TTC549 (cell line): ENCODE measurements around the gene PXK.

Experiments
- FAIRE-seq: peaks from 2 replicates; lab custom pipeline; 2012; peaks lifted over from hg19 to GRCh38; lab: Jason Lieb, UNC

PXK gene

DNA sequence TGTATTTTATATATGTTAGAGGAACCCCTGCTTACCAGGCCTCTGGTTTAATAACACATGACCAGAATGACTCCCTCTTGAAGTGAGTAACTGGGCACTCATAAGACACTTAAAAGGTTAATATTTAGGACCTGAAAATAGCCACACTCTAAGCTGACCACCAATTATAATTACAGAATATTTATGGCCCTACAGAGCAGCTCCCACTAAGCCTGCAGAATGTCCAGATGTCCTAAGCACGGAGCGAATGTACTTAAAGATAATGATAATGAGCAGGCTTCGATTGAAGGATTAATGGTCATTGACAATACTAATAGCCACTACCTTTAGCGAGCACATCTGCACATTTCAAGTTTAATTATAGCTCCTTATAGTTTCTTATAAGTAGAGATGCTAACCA lies 136.4 kb downstream of the PXK start:
- FAIRE-seq = no peak

DNA sequence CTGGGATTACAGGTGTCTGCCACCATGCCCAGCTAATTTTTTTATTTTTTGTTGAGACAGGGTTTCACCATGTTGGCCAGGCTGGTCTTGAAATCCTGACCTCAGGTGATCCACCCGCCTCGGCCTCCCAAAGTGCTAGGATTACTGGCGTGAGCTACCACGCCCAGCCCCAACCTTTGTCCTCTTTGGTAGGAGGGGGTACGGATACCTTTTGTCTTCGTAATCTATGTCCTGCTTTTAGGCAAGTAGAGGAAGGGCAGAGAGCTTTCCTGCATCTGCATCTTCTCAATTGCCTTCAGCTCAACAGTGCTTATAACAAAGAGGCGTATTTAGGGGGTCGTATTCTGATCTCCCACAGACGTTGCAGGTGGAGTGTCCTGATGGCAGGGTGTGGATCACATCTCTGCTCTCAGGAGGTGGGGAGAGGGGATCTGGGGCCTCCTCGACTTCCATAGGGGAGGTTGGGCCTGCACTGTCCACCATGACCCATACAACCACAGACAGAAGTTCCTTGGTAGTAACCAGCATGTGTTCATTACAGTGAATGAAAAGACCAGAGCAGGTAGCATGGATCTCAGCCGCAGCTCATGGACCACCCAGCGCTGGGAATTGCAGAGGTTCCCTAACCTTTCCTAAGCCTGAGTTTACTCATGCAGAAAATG lies 137.8 kb downstream of the PXK start:
- FAIRE-seq = no peak

DNA sequence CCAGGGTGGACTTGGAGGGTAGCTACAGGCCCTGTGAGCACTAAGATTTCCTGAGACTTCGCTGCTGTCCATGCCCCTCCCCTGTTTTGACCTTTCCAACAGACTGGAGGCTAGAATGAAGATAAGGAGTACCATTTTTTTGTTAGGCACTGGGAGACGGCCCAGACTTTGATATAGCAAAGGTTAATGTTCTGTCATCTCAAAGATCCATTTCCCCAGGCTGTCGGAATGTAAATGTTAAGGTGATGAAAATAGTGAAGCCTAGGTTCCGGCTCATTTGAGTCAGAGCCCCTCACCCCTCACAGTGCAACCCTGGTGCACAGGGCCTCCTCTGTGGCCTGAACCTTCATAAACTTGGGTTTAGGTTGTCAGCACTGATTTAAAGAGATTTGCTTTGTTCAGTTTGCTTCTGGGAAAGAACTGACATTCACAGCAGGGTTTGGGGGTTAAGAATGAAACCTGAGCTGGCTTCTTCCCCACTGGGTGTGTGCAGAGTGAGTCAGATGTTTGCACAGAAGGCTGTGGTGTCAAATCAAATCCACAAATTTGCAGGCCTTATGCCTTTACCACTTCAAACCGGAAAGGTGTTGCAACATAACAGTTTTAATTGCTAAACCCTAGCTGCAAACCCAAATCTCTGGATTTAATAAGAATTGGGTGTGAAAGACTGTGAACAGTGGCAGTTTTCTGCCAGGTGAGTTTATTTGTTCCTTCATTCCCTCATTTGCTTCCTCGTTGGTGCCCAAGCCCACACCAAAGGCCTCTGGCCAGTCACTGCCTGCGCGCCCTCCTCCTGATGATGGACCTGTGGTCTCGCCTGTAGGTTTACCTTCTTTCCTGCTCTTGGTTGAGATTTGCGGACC lies 138.6 kb downstream of the PXK start:
- FAIRE-seq = no peak

DNA sequence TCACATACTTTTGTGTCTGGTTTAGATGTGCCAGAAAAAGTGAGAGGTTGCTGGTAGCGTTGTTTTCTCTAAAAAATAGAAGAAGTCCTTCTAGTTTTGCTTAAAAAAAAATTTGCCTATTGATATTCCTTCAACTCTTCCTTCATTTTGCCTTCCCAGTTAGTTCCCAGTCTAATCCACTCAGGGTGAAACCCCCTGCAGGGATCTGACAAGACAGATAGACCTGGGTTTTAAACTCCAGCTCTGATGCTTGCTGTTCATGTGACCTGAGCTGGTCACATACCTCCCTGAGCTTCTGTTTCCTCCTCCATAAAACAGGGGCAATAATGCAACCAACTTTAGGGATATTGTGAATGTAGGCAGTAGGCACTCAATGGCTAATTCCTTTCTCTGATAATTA lies 140.6 kb downstream of the PXK start:
- FAIRE-seq = no peak

DNA sequence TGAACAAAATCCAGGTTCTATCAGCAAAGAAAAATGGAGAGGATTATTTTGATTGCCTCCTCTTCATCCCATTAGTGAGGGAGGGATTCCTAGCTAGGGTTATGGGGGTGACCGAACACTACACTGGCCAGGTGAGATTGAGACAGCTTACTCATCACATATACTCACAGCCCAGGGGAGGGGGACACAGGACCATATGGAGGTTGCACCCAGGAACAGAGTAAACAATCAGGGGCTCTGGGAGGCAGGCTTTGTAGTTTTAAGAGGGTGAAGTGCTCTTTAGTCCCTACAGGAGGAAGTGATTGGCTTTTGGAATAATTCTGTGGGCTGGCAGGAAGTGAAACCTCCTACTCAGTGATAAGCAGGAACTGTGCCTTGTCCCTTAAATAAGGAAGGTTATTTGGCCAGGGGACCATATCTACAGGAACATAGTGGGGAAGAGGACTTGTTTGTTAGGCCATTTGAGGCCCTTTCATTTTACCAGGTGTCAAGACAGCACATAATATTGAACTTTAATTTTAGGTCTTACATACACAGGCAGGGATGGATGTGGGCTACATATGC lies 141.7 kb downstream of the PXK start:
- FAIRE-seq = no peak

DNA sequence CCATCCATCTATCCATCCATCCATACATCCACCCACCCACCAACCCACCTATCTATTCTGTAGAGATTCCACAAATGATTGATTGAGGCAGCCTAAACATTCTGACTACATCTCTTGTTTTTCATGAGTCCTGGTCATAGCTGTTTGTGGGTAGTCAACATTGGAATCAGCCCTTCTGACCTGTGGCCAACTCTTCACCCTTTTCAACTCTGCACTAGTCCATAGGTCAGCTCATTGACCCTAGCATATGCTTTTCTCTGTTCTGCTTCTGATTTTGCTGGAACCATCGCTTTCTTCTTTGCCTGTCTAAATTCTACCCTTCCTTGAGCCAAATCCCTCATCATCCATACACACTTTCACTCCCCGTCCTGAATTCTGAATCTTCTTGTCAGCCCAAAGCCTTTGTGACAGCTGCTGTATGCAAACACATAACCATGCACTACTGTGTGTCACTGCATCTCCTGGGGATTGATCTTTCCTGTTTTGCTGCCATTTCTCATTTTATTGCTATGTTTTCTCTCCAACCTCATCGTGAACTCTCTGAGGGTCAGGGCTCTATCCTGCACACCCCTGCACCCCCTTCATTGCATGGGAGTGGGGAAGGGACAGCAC lies 142.4 kb downstream of the PXK start:
- no peak for FAIRE-seq
